NCI-H345 treated with DMSO at 0.1 percent for 48 hours (cell line): ENCODE results near the gene DYNLL1.
"Not testable (repeated sequence)": the region's sequence is repeated elsewhere in the genome, so short reads cannot be mapped to it uniquely, and the experiment has no call there.

Experiments
- DNase-seq: peaks from one replicate; lab custom pipeline; 2025; ENCODE audit not compliant: unreplicated experiment; lab: John Stamatoyannopoulos, UW

Gene DYNLL1

GRCh38 chr12:120504587-120504986 lies 8.7 kb downstream of the DYNLL1 start:
- DNase-seq = no peak

GRCh38 chr12:120508537-120508936 lies 12.6 kb downstream of the DYNLL1 start:
- DNase-seq = no peak

- no peak for DNase-seq
Observed at GRCh38 chr12:120514002-120514401, 18.1 kb downstream of the DYNLL1 start.

GRCh38 chr12:120515496-120515895 lies 19.6 kb downstream of the DYNLL1 start:
- DNase-seq = no peak

GRCh38 chr12:120519324-120519723 lies 23.4 kb downstream of the DYNLL1 start:
- not testable (repeated sequence) for DNase-seq

GRCh38 chr12:120522568-120522967 lies 26.7 kb downstream of the DYNLL1 start:
- DNase-seq = no peak

- peak; percentile 83 for DNase-seq
Observed at GRCh38 chr12:120528861-120529525, 33.1 kb downstream of the DYNLL1 start, which contains the start of gene COQ5. Gene COQ5, minus strand, starts transcription at chr12:120529158. Its CDS starts 17 bp downstream, at chr12:120529141.

GRCh38 chr12:120529641-120530417 lies 33.9 kb downstream of the DYNLL1 start:
- DNase-seq = peak; percentile 38

GRCh38 chr12:120530418-120530761 lies 34.5 kb downstream of the DYNLL1 start:
- not testable (repeated sequence) for DNase-seq

- no peak for DNase-seq
Observed at GRCh38 chr12:120532701-120533238, 36.9 kb downstream of the DYNLL1 start.

- peak; percentile 91 for DNase-seq
Observed at GRCh38 chr12:120534203-120534702, 38.3 kb downstream of the DYNLL1 start, which contains the start of gene RNF10. Gene RNF10, plus strand, starts transcription at chr12:120534356. Its CDS starts 456 bp downstream, at chr12:120534812.

- no peak for DNase-seq
Observed at GRCh38 chr12:120534703-120535655, 39.1 kb downstream of the DYNLL1 start.

GRCh38 chr12:120536064-120536791 lies 40.3 kb downstream of the DYNLL1 start:
- no peak for DNase-seq

- no peak for DNase-seq
Observed at GRCh38 chr12:120537856-120538220, 41.9 kb downstream of the DYNLL1 start.

GRCh38 chr12:120538281-120539156 lies 42.6 kb downstream of the DYNLL1 start:
- no peak for DNase-seq

- no peak for DNase-seq
Observed at GRCh38 chr12:120539303-120539702, 43.4 kb downstream of the DYNLL1 start.

GRCh38 chr12:120540445-120540844 lies 44.5 kb downstream of the DYNLL1 start:
- DNase-seq = no peak

- DNase-seq = no peak
Observed at GRCh38 chr12:120542166-120542565, 46.3 kb downstream of the DYNLL1 start.

GRCh38 chr12:120544691-120545090 lies 48.8 kb downstream of the DYNLL1 start:
- no peak for DNase-seq
